Transverse colon (tissue), 4 donors: ENCODE measurements around the gene ABCC2.

ENCODE experiments used
- CTCF ChIP-seq, 5 experiments: fragments of 200-600 bp in 3 of 5; fragments of 450-650 bp in 2 of 5; sonication (generic) in 3 of 5; IDR thresholded peaks; 1 replicate in 2 of 5; 2 replicates in 3 of 5; pipeline ENCODE4 v1.5.1; 2016 to 2017; ENCODE audit warnings: antibody characterized with exemption in 5 of 5, inconsistent platforms in 3 of 5, mild to moderate bottlenecking in 2 of 5, moderate library complexity in 1 of 5
- EP300 ChIP-seq: sonication (generic); formaldehyde crosslinking; IDR thresholded peaks from one replicate; pipeline ENCODE4 v1.6.1; 2017; ENCODE audit warnings: antibody characterized with exemption, low read depth
- POLR2A ChIP-seq: fragments of 450-650 bp; IDR thresholded peaks from one replicate; pipeline ENCODE4 v1.6.1; 2016; ENCODE audit warnings: antibody characterized with exemption, mild to moderate bottlenecking, moderate library complexity
- POLR2AphosphoS5 ChIP-seq, 3 donors: sonication (generic); formaldehyde crosslinking; IDR thresholded peaks; one replicate each; pipeline ENCODE4 v1.6.1; 2016; ENCODE audit warnings: antibody characterized with exemption in 3 of 3

- TF ChIP-seq POLR2A = no peak
- TF ChIP-seq CTCF (IDR thresholded peaks at IDR 0.05) = no peak
- TF ChIP-seq POLR2AphosphoS5 (IDR thresholded peaks at IDR 0.05) = no peak
- no peak for TF ChIP-seq EP300
Observed at GRCh38 chr10:99777918-99778714, 4.3 kb upstream of the ABCC2 start.
